ENCODE measurements around the gene TNFSF11. TPM values are rescaled to one million over a fixed set of nuclear protein-coding genes. Genes with fewer than 3 reads are reported as not detected.

TNFSF11 gene
- total RNA-seq, 4 donors from 2014 or later: 0.83 TPM; not detected in 3

GRCh38 chr13:42651936-42652641 lies 78.1 kb downstream of the TNFSF11 start:
- no peak for DNase-seq
- intact Hi-C loops (cut with DNase I; ENCODE audit: low total_unique reads): no loop called here

GRCh38 chr13:42652642-42653415 lies 78.9 kb downstream of the TNFSF11 start:
- in situ Hi-C loops (cut with MboI; ENCODE audit: low sequenced_read_pairs in 4 of 4): no loop called here
- ATAC-seq (no peak), DNase-seq (no peak)
- Histone ChIP-seq H3K27me3 (peaks cover 0 to 6% (median 0%) of the 10 kb centered on the region in 3 donors), H3K9me3 (no peaks in the 10 kb centered on the region), H3K4me1 (no peaks in the 10 kb centered on the region), H3K36me3 (no peaks in the 10 kb centered on the region), H3K27ac (no peak overlapping the region), H3K4me3 (no peak overlapping the region)
- intact Hi-C loops (cut with DNase I; ENCODE audit: low total_unique reads): no loop called here
- no peak for TF ChIP-seq POLR2A (IDR thresholded peaks at IDR 0.05)
- no peak for TF ChIP-seq CTCF (IDR thresholded peaks at IDR 0.05 in 4 of 5, conservative IDR thresholded peaks at IDR 0.05 in 1 of 5)

More at GRCh38 chr13:42651936-42652641, 78.1 kb downstream of the TNFSF11 start:
- ATAC-seq: no peak
- H3K4me3 ChIP-seq: no peak overlapping the region
- in situ Hi-C loops (cut with MboI; ENCODE audit: low sequenced_read_pairs in 4 of 4): no loop called here
- TF ChIP-seq POLR2A (IDR thresholded peaks at IDR 0.05): no peak
- TF ChIP-seq CTCF (IDR thresholded peaks at IDR 0.05 in 4 of 5, conservative IDR thresholded peaks at IDR 0.05 in 1 of 5): no peak
- no peaks in the 10 kb centered on the region for H3K36me3 ChIP-seq
- H3K27me3 ChIP-seq: peaks cover 0 to 6% (median 0%) of the 10 kb centered on the region in 3 donors
- H3K9me3 ChIP-seq: no peaks in the 10 kb centered on the region
- no peaks in the 10 kb centered on the region for H3K4me1 ChIP-seq
- no peak overlapping the region for H3K27ac ChIP-seq

GRCh38 chr13:42653679-42654078 lies 79.7 kb downstream of the TNFSF11 start:
- Histone ChIP-seq H3K9me3 (no peaks in the 10 kb centered on the region), H3K36me3 (no peaks in the 10 kb centered on the region), H3K4me3 (no peak overlapping the region), H3K27me3 (peaks cover 0 to 6% (median 0%) of the 10 kb centered on the region in 3 donors), H3K27ac (no peak overlapping the region), H3K4me1 (no peaks in the 10 kb centered on the region)
- DNase-seq: no peak
- no peak for TF ChIP-seq POLR2A (IDR thresholded peaks at IDR 0.05)
- no peak for TF ChIP-seq CTCF (IDR thresholded peaks at IDR 0.05 in 4 of 5, conservative IDR thresholded peaks at IDR 0.05 in 1 of 5)
- in situ Hi-C loops (cut with MboI; ENCODE audit: low sequenced_read_pairs in 4 of 4) (no loop called here), intact Hi-C loops (cut with DNase I; ENCODE audit: low total_unique reads) (no loop called here)
- ATAC-seq: no peak

- H3K4me3 ChIP-seq: no peak overlapping the region
- intact Hi-C loops (cut with DNase I; ENCODE audit: low total_unique reads) (no loop called here), in situ Hi-C loops (cut with MboI; ENCODE audit: low sequenced_read_pairs in 4 of 4) (no loop called here)
- no peak for DNase-seq
- H3K9me3 ChIP-seq: no peaks in the 10 kb centered on the region
- H3K36me3 ChIP-seq: no peaks in the 10 kb centered on the region
- no peaks in the 10 kb centered on the region for H3K4me1 ChIP-seq
- TF ChIP-seq CTCF (IDR thresholded peaks at IDR 0.05 in 4 of 5, conservative IDR thresholded peaks at IDR 0.05 in 1 of 5): no peak
- TF ChIP-seq POLR2A (IDR thresholded peaks at IDR 0.05): no peak
- H3K27ac ChIP-seq: no peak overlapping the region
- no peak for ATAC-seq
- H3K27me3 ChIP-seq: peaks cover 0 to 6% (median 0%) of the 10 kb centered on the region in 3 donors
Measured at GRCh38 chr13:42654212-42654611, 80.3 kb downstream of the TNFSF11 start.
